H1 (cell line): ENCODE measurements around the gene SLC6A19. TPM values are rescaled to one million over a fixed set of nuclear protein-coding genes. Genes with fewer than 3 reads are reported as not detected.

Source experiments
- CTCF ChIA-PET: fragments of 300-600 bp; sonication (Branson Sonifier 250); formaldehyde crosslinking; loops from one replicate; lab custom pipeline; 2021; ENCODE audit not compliant: partially characterized antibody; lab: Charles Lee
- POLR2A ChIA-PET: fragments of 300-600 bp; sonication (Branson Sonifier 250); formaldehyde crosslinking; loops from one replicate; lab custom pipeline; 2021; ENCODE audit warnings: inconsistent platforms; ENCODE audit not compliant: partially characterized antibody; lab: Charles Lee
- DNase-seq, 2 experiments: peaks; one replicate each; pipeline versions ENCODE4 v3.0.0 to v3.0.0-alpha.2; 2010 to 2022; ENCODE audit warnings: low spot score in 2 of 2, low read depth in 1 of 2, mixed read lengths in 1 of 2
- FAIRE-seq: peaks from 2 replicates; lab custom pipeline; 2011; peaks lifted over from hg19 to GRCh38; lab: Jason Lieb, UNC
- H2AFZ ChIP-seq: 2 replicates; pipeline ENCODE4 v1.8.1; 2012; ENCODE audit warnings: low read length, inconsistent platforms
- H2AK5ac ChIP-seq: 2 replicates; pipeline ENCODE4 v1.6.1; 2013; ENCODE audit warnings: low read depth, low read length
- H2BK120ac ChIP-seq: replicated peaks from 2 replicates; pipeline ENCODE3; 2013; ENCODE audit warnings: low read depth, low read length, inconsistent platforms
- H2BK12ac ChIP-seq: 2 replicates; pipeline ENCODE4 v1.6.1; 2013; ENCODE audit warnings: low read depth, low read length
- H2BK15ac ChIP-seq: 2 replicates; pipeline ENCODE4 v1.6.1; 2013; ENCODE audit warnings: low read length
- H2BK20ac ChIP-seq: 2 replicates; pipeline ENCODE4 v1.6.1; 2013; ENCODE audit warnings: low read length
- H2BK5ac ChIP-seq: 2 replicates; pipeline ENCODE4 v1.6.1; 2013; ENCODE audit warnings: low read depth, low read length
- H3K14ac ChIP-seq: 2 replicates; pipeline ENCODE4 v1.6.1; 2013; ENCODE audit warnings: inconsistent platforms; ENCODE audit not compliant: insufficient read length
- H3K18ac ChIP-seq: 2 replicates; pipeline ENCODE4 v1.6.1; 2013; ENCODE audit warnings: low read length; ENCODE audit errors: extremely low read depth
- H3K23ac ChIP-seq: 2 replicates; pipeline ENCODE4 v1.6.1; 2013; ENCODE audit warnings: inconsistent platforms; ENCODE audit not compliant: insufficient read length
- H3K23me2 ChIP-seq: 2 replicates; pipeline ENCODE4 v1.6.1; 2013; ENCODE audit warnings: low read depth, low read length
- H3K27ac ChIP-seq: 2 replicates; pipeline ENCODE4 v1.6.1; 2011; ENCODE audit warnings: low read depth, low read length, inconsistent platforms
- H3K27me3 ChIP-seq, 4 experiments: replicated peaks in 1 of 4; 1 replicate in 1 of 4; 2 replicates in 3 of 4; pipeline versions ENCODE4 v1.6.1 to v1.8.1; 2011 to 2013; ENCODE audit warnings: low read length in 3 of 4, mild to moderate bottlenecking in 3 of 4, inconsistent platforms in 2 of 4, mixed read lengths in 2 of 4, moderate library complexity in 1 of 4; ENCODE audit not compliant: control insufficient read depth in 3 of 4, insufficient read depth in 3 of 4; ENCODE audit errors: extremely low read depth in 1 of 4
- H3K36me3 ChIP-seq, 4 experiments: 2 replicates each; pipeline versions ENCODE4 v1.6.1 to v1.8.1; 2011 to 2013; ENCODE audit warnings: mild to moderate bottlenecking in 4 of 4, low read length in 3 of 4, moderate library complexity in 2 of 4, control low read depth in 1 of 4, inconsistent platforms in 1 of 4; ENCODE audit not compliant: insufficient read depth in 4 of 4, control insufficient read depth in 2 of 4
- H3K4ac ChIP-seq: replicated peaks from 2 replicates; pipeline ENCODE3; 2013; ENCODE audit warnings: low read length, low read depth, mixed read lengths, inconsistent platforms; ENCODE audit not compliant: insufficient read length
- H3K4me1 ChIP-seq, 4 experiments: replicated peaks in 1 of 4; 1 replicate in 1 of 4; 2 replicates in 3 of 4; pipeline versions ENCODE4 v1.6.1 to v1.8.1; 2011 to 2013; ENCODE audit warnings: low read length in 3 of 4, inconsistent platforms in 2 of 4, mixed read lengths in 1 of 4; ENCODE audit not compliant: insufficient read depth in 4 of 4, control insufficient read depth in 3 of 4
- H3K4me2 ChIP-seq, 2 experiments: 2 replicates each; pipeline versions ENCODE4 v1.6.1 to v1.8.1; 2011 to 2013; ENCODE audit warnings: low read depth in 2 of 2, low read length in 2 of 2, control low read depth in 1 of 2, inconsistent platforms in 1 of 2, mild to moderate bottlenecking in 1 of 2; ENCODE audit not compliant: insufficient read depth in 1 of 2
- H3K4me3 ChIP-seq, 4 experiments: fragments of 200-600, 300-600 bp in 1 of 4; sonication (generic), shearing (Covaris generic), sonication (Bioruptor Twin) in 1 of 4; 2 replicates each; pipeline versions ENCODE4 v1.5.1 to v1.8.1; 2011 to 2016; ENCODE audit warnings: low read length in 4 of 4, low read depth in 3 of 4, control low read depth in 2 of 4, inconsistent platforms in 2 of 4, mild to moderate bottlenecking in 2 of 4, mixed read lengths in 1 of 4, moderate library complexity in 1 of 4; ENCODE audit not compliant: insufficient read depth in 2 of 4; ENCODE audit errors: extremely low read depth in 1 of 4
- H3K56ac ChIP-seq: replicated peaks from 2 replicates; pipeline ENCODE3; 2013; ENCODE audit warnings: low read depth, mild to moderate bottlenecking, mixed read lengths, low read length, inconsistent platforms; ENCODE audit not compliant: insufficient read length
- H3K79me1 ChIP-seq: 2 replicates; pipeline ENCODE4 v1.6.1; 2013; ENCODE audit warnings: low read depth, low read length, control low read depth
- H3K79me2 ChIP-seq, 2 experiments: 2 replicates each; pipeline versions ENCODE4 v1.6.1 to v1.8.1; 2012 to 2013; ENCODE audit warnings: low read length in 2 of 2, mild to moderate bottlenecking in 2 of 2, inconsistent platforms in 1 of 2; ENCODE audit not compliant: insufficient read depth in 2 of 2, control insufficient read depth in 1 of 2
- H3K9ac ChIP-seq, 4 experiments: replicated peaks in 1 of 4; 1 replicate in 1 of 4; 2 replicates in 3 of 4; pipeline versions ENCODE4 v1.6.1 to v1.8.1; 2011 to 2013; ENCODE audit warnings: low read depth in 3 of 4, low read length in 3 of 4, control low read depth in 2 of 4, mild to moderate bottlenecking in 2 of 4, moderate library complexity in 2 of 4, inconsistent platforms in 1 of 4; ENCODE audit errors: extremely low read depth in 1 of 4
- H3K9me3 ChIP-seq, 2 experiments: 2 replicates each; pipeline versions ENCODE4 v1.6.1 to v1.8.1; 2012 to 2013; ENCODE audit warnings: mild to moderate bottlenecking in 2 of 2, moderate library complexity in 2 of 2, control low read depth in 1 of 2, inconsistent platforms in 1 of 2, low read depth in 1 of 2, low read length in 1 of 2, mixed read lengths in 1 of 2; ENCODE audit not compliant: insufficient read depth in 2 of 2
- H4K20me1 ChIP-seq, 2 experiments: replicated peaks in 1 of 2; 2 replicates each; pipeline versions ENCODE3 to v1.8.1; 2011 to 2013; ENCODE audit warnings: inconsistent platforms in 2 of 2, low read length in 2 of 2, mild to moderate bottlenecking in 1 of 2; ENCODE audit not compliant: insufficient read depth in 2 of 2, control insufficient read depth in 1 of 2
- H4K5ac ChIP-seq: 2 replicates; pipeline ENCODE4 v1.6.1; 2013; ENCODE audit warnings: low read length, low read depth, mixed read lengths, inconsistent platforms; ENCODE audit not compliant: insufficient read length
- H4K8ac ChIP-seq: 2 replicates; pipeline ENCODE4 v1.8.0; 2013; ENCODE audit warnings: mild to moderate bottlenecking, moderate library complexity, low read length, inconsistent platforms; ENCODE audit not compliant: insufficient read depth; ENCODE audit errors: extremely low read depth
- H4K91ac ChIP-seq: replicated peaks from 2 replicates; pipeline ENCODE3; 2013; ENCODE audit warnings: low read length, mixed read lengths, inconsistent platforms; ENCODE audit not compliant: insufficient read length
- JUND ChIP-seq: IDR thresholded peaks from 2 replicates; pipeline ENCODE4 v1.6.1; 2011; ENCODE audit warnings: mild to moderate bottlenecking, improper control_type of control experiment, low read length
- KDM1A ChIP-seq: fragments of 200-600, 300-600 bp; sonication (generic); IDR thresholded peaks from 2 replicates; pipeline ENCODE4 v1.7.1; 2016; ENCODE audit warnings: mild to moderate bottlenecking, low read length, borderline replicate concordance
- POLR2A ChIP-seq, 2 experiments: IDR thresholded peaks; 1 replicate in 1 of 2; 2 replicates in 1 of 2; pipeline ENCODE4 v1.6.1; 2011; ENCODE audit warnings: low read depth in 2 of 2, low read length in 2 of 2, mild to moderate bottlenecking in 2 of 2; ENCODE audit errors: control extremely low read depth in 1 of 2
- RAD21 ChIP-seq, 2 experiments: IDR thresholded peaks in 1 of 2; conservative IDR thresholded peaks in 1 of 2; 2 replicates each; pipeline ENCODE4 v1.6.1; 2011; ENCODE audit warnings: low read depth in 2 of 2, low read length in 2 of 2, improper control_type of control experiment in 1 of 2, inconsistent platforms in 1 of 2, mild to moderate bottlenecking in 1 of 2, moderate library complexity in 1 of 2
- SIN3A ChIP-seq, 2 experiments: IDR thresholded peaks in 1 of 2; conservative IDR thresholded peaks in 1 of 2; 2 replicates each; pipeline ENCODE4 v1.6.1; 2011 to 2012; ENCODE audit warnings: low read length in 2 of 2, improper control_type of control experiment in 1 of 2, low read depth in 1 of 2, mild to moderate bottlenecking in 1 of 2
- SIX5 ChIP-seq: IDR thresholded peaks from 2 replicates; pipeline ENCODE4 v1.6.1; 2011; ENCODE audit warnings: mild to moderate bottlenecking, low read depth, low read length
- YY1 ChIP-seq: IDR thresholded peaks from 2 replicates; pipeline ENCODE4 v1.6.1; 2011; ENCODE audit warnings: low read depth, mild to moderate bottlenecking, low read length
- WGBS, 2 experiments: shearing (Covaris generic) in 1 of 2; methylation state at CpG; one replicate each; pipeline versions ENCODE4 v1.1.6 to v1.1.7; 2013 to 2015; ENCODE audit warnings: low lambda C conversion rate in 2 of 2, mixed read lengths in 2 of 2, inconsistent platforms in 1 of 2, low coverage in 1 of 2, missing lambda C conversion rate in 1 of 2; ENCODE audit not compliant: insufficient replicate concordance in 2 of 2, insufficient coverage in 1 of 2, insufficient read length in 1 of 2; ENCODE audit errors: extremely low coverage in 1 of 2, missing lambda C conversion rate in 1 of 2; 5-methylcytosine and 5-hydroxymethylcytosine counted together
- polyA plus RNA-seq, 7 experiments: library from polyadenylated mRNA; depleted of rRNA in 3 of 7; stranded (reverse) in 5 of 7; unstranded in 2 of 7; fragments of >200 nt in 5 of 7; fragments of 200-250 nt in 2 of 7; gene quantifications; 1 replicate in 5 of 7; 2 replicates in 1 of 7; 4 replicates in 1 of 7; pipeline versions ENCODE4 v1.2.1 to v1.2.3, GENCODE V29; 2011 to 2013; ENCODE audit warnings: missing spikeins in 2 of 7, mixed read lengths in 2 of 7
- total RNA-seq: library from RNA; stranded (reverse); fragmentation: NEBNext Ultra II Directional; extraction: Animal tissue kit (Norgen Biotek cat#: 25700); gene quantifications from 2 replicates; pipeline ENCODE4 v1.2.1, GENCODE V29; 2021
- TF ChIP-seq, protein P1 (sequence below), 3 experiments: IDR thresholded peaks; 1 replicate in 2 of 3; 2 replicates in 1 of 3; pipeline versions ENCODE4 v1.5.1 to v1.6.1; 2011; ENCODE audit warnings: low read length in 3 of 3, mild to moderate bottlenecking in 3 of 3, inconsistent platforms in 2 of 3, low read depth in 1 of 3, moderate library complexity in 1 of 3; ENCODE audit not compliant: insufficient read depth in 1 of 3; ENCODE audit errors: control extremely low read depth in 1 of 3

SLC6A19 gene
- total and polyA plus RNA-seq, 2 of the 8 experiments (the other 6 are each of a cell fraction or from before 2014, with no cell fraction given): 0.02 TPM; not detected in 1

DNA sequence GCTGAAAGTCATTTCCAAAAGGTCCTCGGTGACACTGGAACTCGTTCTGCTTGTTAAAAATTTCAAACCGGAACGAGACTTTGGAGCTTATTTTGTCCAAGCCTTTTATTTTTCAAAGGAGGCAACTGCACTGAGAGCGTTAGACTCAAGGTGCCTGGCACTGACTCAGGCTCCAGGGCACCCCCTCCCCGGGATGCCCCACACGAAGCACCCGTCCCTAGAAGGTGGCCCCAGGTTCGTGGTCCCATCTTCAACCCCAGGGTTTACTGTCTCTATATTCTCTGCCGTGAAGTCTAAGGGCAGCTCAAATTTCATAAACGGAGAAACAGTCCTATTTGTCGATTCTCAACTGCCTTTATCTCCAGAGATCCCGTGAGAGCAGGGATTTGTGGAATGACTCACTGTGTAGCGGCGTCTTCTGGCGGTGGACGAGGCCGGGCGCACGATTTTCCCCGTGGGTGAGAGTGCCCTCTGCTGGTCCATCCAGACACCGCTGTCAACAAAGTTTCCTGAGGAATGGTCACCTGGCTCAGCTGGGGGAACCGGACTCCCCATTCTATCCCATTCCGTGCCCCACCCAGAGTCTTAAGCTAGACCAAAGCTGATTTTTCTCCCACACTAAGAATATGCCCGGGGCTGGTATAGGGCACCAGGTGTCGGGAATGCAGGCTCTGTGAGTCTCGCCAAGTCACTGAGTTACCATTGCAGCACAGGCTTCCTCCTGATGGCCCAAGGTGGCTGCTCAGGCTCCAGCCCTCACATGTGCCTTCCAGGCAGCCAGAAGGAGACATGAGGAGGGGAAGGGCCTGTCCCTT, 27.1 kb upstream of the SLC6A19 start:
- Histone ChIP-seq H3K56ac (no peak overlapping the region), H3K9me3 (no peaks in the 10 kb centered on the region; a peak in 1 of 4 replicates), H4K8ac (no peak overlapping the region), H3K18ac (no peak overlapping the region), H3K23me2 (no peaks in the 10 kb centered on the region), H4K20me1 (no peaks in the 10 kb centered on the region), H3K79me2 (no peaks in the 10 kb centered on the region), H2AFZ (no peak overlapping the region), H3K14ac (no peak overlapping the region), H3K27me3 (no peaks in the 10 kb centered on the region; a peak in 1 of 7 replicates), H3K4me2 (peak overlapping the region in 1 of 2 experiments; percentile 23; a peak in 1 of 4 replicates), H3K4me3 (no peak overlapping the region), H2BK15ac (no peak overlapping the region), H3K23ac (no peak overlapping the region), H2BK12ac (no peak overlapping the region), H4K5ac (no peak overlapping the region), H3K36me3 (no peaks in the 10 kb centered on the region), H2BK5ac (no peak overlapping the region), H3K27ac (no peak overlapping the region), H2BK20ac (no peak overlapping the region), H4K91ac (no peak overlapping the region), H3K4me1 (0 out of 7 replicates have a peak, but pooled peaks cover 0 to 4% (median 0%) of the 10 kb centered on the region in 4 experiments), H2AK5ac (no peak overlapping the region), H3K4ac (no peak overlapping the region), H2BK120ac (no peak overlapping the region), H3K9ac (no peak overlapping the region), H3K79me1 (no peaks in the 10 kb centered on the region)
- ChIA-PET POLR2A (interaction anchor here (1.6 kb wide), 1 partner anchor 56 kb away, joined by 3 read pairs; no protein-coding TSS in a partner anchor), CTCF (interaction anchor here (0.7 to 3.4 kb wide), 49 partner anchors 9 to 494 kb away, joined by 3 to 30 read pairs (median 4); partner anchors contain the start of gene SLC6A19)
- FAIRE-seq (peak; percentile 7), DNase-seq (peak in 1 of 2 experiments; percentile 90)
- 50% methylated on average over 27 of the region's 27 CpGs; no CpG with 5 or more reads in 1 of the 2 experiments for WGBS, 2 experiments
- TF ChIP-seq POLR2A (IDR thresholded peaks at IDR 0.05; ENCODE audit: control extremely low read depth in 1 of 2, low read depth in 2 of 2, low read length in 2 of 2) (no peak), RAD21 (IDR thresholded peaks at IDR 0.05 in 1 of 2, conservative IDR thresholded peaks at IDR 0.05 in 1 of 2; ENCODE audit: low read depth in 2 of 2, low read length in 2 of 2) (peak; percentile 78 to 80), YY1 (0 out of 2 replicates have a peak, but pooled peaks have one; percentile 16), KDM1A (peak; percentile 92; the same call in 1 of the 2 replicates), SIX5 (no peak), SIN3A (conservative IDR thresholded peaks at IDR 0.05 in 1 of 2, IDR thresholded peaks at IDR 0.05 in 1 of 2; ENCODE audit: low read depth in 1 of 2, low read length in 2 of 2) (no peak), JUND (peak; percentile 75)
- TF ChIP-seq, protein P1, sequence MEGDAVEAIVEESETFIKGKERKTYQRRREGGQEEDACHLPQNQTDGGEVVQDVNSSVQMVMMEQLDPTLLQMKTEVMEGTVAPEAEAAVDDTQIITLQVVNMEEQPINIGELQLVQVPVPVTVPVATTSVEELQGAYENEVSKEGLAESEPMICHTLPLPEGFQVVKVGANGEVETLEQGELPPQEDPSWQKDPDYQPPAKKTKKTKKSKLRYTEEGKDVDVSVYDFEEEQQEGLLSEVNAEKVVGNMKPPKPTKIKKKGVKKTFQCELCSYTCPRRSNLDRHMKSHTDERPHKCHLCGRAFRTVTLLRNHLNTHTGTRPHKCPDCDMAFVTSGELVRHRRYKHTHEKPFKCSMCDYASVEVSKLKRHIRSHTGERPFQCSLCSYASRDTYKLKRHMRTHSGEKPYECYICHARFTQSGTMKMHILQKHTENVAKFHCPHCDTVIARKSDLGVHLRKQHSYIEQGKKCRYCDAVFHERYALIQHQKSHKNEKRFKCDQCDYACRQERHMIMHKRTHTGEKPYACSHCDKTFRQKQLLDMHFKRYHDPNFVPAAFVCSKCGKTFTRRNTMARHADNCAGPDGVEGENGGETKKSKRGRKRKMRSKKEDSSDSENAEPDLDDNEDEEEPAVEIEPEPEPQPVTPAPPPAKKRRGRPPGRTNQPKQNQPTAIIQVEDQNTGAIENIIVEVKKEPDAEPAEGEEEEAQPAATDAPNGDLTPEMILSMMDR (IDR thresholded peaks at IDR 0.05; ENCODE audit: control extremely low read depth in 1 of 3, insufficient read depth in 1 of 3, low read depth in 1 of 3, low read length in 3 of 3): peak in 2 of 3 experiments; percentile 89 to 95; a peak in 3 of 4 replicates
